CD4-positive, alpha-beta T cell treated with Interleukin-15 for 1 hour (primary cell): ENCODE measurements around the gene KCNT2.
"Not testable (repeated sequence)": the region's sequence is repeated elsewhere in the genome, so short reads cannot be mapped to it uniquely, and the experiment has no call there.

Experiments used
- DNase-seq: peaks from one replicate; pipeline ENCODE4 v3.0.0-alpha.2; 2020

KCNT2 gene

GRCh38 chr1:196306421-196306820, 301.8 kb downstream of the KCNT2 start:
- no peak for DNase-seq

DNA sequence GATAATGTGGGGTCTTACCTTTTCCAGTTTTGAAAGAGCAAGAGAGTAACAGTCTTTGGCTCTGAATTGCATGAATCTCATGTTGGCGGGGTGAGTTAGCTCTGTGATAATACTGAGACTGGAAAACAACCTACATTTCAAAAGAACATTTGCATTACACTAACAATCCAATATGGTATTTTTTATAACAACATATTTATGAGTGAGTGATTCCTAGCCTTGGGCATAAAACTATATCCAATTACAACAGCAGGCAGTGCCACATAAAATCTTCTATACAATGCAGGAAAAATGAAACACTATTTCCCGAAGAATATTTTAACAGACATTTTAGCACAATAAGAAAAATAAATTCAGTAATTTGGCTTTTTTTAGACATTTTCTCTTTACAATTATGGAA, 303.0 kb downstream of the KCNT2 start:
- DNase-seq: no peak

DNA sequence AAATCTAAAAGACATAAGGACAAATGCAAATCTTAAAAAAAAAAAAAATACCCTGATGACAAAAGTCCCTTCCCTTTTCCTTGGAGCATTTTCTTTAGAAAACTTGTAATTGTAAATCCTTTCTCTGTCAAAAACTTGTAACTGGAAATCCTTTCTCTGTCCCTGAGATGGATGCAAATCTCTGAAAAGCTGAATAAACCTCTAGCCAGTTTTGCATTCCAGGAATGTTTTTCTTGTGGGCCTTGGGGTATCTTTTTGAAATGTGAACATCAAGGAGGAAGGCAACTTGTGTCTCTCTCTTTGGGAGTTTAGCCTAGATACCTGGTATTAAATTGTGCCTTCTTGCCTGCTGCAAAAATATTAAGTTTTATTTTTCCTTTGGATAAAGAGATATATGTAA, 305.3 kb downstream of the KCNT2 start:
- no peak for DNase-seq

DNA sequence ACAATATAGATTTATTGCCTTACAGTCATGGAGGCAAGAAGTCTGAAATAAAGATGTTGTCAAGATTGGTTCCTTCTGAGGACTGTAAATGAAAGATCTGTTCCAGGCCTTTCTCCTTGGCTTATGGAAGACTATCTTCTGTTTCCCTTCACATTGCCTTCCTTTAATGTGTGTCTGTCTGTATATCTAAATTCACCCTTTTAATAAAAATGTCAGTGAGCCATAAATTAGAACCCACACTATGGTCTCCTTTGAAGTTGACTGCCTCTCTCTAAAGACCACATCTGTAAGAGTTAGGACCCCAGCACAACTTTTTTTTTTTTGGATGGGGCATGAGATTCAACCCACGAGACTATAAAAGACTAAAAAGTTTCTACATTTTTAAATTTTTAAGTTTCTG, 305.8 kb downstream of the KCNT2 start:
- no peak for DNase-seq

GRCh38 chr1:196295766-196296165, 312.5 kb downstream of the KCNT2 start:
- no peak for DNase-seq

DNA sequence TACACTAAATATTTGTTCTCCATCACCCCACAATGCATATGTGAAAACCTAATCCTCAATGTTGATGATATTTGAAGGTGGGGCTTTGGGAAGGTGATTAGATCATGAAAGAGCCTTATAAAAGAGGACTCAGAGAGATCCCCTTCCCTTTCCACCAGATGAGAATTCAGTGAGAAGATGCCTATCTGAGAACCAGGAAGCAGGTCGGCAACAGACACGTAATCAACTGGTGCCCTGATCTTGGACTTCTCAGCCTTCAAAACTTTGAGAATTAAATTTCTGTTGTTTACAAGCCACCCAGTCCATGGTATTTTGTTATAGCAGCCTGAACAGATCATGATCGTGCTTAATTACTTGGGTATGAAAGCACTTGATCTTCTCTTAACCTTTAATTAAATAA, 329.4 kb downstream of the KCNT2 start:
- DNase-seq: no peak

- no peak for DNase-seq
Measured at GRCh38 chr1:196277860-196278259, 330.4 kb downstream of the KCNT2 start.

DNA sequence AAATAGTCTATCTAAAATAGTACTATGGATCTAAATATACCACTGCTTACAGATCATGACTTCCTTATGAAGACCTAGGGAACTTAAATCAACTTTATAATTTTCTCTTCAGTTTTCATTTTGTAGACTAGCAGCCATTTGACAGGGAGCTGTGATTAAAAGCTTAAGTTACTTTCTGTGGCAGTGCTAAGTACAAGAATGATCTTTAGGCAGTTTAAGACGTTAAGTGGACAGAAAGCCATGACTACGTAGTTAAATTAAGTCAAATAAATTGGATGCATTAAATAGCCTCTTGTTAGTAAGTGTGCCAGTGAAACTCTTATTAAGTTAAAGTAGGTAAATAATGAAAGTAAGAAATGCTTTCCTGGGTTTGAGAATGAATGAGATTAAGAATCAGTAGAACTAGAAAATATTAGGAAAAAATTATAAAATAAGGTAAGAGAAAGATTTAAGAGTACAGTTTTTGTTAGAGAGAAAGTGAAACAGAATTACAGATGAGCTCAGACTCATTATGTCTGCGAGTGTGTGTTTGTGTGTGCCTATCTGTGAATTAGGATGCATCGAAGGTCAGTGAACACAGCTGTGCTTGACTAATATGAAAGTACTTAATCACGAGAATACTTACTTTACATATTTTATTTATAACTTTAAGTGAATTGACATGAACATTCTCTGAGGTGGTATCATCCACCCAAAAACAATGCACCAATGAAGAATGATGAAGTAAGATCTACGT, 336.9 kb downstream of the KCNT2 start:
- DNase-seq: no peak

GRCh38 chr1:196263086-196263485, 345.2 kb downstream of the KCNT2 start:
- DNase-seq: not testable (repeated sequence)

DNA sequence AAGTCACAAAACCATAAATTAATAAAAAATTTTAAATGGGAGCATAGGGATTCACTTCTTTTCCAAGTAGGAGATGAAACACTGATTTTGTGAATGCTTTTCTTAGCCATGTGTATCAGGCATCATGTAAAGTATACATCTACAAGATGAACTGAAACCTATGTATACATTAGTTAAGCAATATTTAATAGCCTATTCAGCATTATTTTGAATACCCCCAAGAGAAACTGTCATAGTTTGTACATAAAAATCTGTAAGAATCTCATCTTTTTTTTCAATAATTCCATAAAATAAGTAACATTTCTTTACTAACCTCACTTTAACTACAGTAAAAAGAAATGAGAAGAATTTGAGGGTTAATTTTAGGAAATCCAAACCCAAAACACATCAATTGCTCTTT, 348.0 kb downstream of the KCNT2 start:
- DNase-seq: no peak

DNA sequence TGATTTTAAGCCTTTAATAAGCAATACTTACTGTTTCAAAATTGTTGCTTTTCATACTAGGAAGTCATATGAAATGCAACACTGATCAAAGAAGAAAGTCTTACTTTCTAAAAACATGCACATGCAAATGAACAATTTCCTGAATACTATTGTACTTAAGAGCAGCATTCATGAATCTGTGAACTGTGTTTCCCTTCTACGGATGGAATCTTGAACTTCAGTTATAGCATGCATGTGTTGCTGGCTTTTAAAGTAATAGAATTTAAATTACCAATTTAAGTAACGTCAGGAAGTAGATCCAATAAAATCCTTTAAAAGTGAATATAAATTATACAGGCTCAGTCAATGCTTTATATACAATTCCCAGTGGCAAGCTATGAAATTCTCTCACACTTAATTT, 348.9 kb downstream of the KCNT2 start:
- no peak for DNase-seq

DNA sequence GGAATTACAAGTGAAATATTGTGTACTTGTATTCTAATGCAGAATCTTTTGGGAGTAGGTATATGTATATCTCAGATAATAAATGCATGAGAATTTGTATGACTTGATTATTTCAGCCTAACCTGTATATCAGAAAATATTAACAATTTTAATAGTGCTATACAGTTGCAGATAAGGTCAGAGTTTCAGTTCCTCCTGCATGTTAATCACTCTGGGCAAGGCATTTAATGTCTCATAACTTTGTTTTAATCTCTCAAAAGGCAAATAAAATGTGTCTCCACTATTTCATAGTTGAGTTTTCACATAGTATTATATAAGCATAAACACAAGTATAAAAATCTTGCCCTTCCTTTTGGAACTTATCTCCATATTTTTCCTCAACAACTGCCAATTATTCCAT, 352.5 kb downstream of the KCNT2 start:
- DNase-seq: no peak

DNA sequence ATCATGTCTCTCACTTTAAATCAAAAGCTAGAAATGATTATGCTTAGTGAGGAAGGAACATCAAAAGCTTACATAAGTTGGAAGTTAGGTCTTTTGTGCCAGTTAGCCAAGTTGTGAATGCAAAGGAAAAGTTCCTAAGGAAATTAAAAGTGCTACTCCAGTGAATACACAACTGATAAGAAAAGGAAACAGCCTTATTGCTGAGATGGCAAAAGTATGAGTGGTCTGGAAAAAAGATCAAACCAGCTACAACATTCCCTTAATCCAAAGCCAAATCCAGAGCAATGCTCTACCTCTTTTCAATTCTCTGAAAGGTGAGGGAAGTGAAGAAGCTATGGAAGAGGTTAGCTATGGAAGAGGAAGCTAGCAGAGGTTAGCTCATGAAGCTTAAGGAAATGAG, 378.7 kb downstream of the KCNT2 start:
- DNase-seq: no peak

GRCh38 chr1:196214866-196215265, 393.4 kb downstream of the KCNT2 start:
- no peak for DNase-seq

- no peak for DNase-seq
Measured at GRCh38 chr1:196209983-196210382, 398.3 kb downstream of the KCNT2 start.

GRCh38 chr1:196209265-196209664, 399.0 kb downstream of the KCNT2 start:
- DNase-seq: no peak

DNA sequence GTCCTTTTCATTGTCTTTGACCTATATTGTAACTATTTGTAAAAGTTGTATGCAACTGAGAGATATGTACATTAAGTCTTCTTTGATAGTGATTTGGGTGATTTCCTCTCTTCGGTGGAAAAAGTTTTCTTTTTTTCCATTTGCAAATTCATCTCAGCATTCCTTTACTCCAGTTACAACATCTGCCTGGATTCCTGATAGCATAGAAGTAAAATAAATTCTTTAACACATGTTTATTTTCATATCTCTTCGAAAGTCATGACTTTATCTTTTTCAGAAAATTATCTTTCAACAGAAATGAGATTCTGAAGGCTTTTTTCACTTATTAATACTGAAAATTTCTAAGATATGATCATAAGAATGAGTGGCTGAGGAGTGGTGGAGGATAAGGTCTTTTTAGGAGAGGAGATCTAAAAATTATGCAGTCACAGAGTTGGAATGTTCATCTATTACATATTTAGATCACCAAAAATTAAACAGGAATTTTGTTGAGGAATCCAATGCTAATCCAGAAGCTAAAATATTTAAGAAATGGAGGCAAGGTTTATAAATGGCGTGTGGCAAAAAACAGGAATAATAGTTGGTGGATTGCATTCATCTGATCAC, 400.5 kb downstream of the KCNT2 start:
- DNase-seq: no peak

DNA sequence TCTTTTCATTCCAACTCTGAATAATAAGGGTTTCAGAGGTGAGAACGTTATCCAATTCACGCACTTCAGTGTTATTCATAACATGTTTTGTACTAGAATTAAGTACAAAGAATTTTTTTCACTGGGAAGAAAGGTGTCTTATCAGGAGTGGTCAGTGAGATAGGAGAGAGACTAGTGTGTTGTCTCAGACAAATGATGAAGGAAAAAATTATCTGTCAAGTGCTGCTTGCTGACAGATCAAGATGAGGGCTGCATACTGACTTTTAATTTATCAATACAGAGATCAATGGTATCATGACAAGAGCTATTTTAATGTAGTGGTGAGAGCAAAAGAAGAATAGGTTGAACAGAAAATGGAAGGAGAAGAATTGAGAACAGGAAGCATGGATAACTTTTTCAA, 402.4 kb downstream of the KCNT2 start:
- no peak for DNase-seq

DNA sequence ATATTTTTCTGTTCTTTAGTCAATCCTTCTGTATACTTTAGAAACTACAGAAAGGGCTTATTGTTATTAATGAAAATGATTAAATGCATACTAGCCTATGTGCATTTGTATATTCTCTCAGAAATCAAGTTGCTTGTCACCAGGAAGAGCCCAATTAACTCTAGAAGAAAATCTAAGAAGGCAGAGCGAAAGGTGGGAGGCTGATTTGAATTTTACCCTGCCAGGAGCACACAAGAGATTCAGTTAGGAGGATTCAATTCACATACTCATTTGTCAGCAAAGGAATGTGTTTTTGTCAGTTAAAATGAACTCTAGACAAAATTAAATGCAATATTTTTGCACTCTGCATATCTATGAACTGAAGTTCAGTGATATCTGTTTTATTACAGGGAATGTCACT, 411.8 kb downstream of the KCNT2 start:
- DNase-seq: no peak

- DNase-seq: no peak
Measured at GRCh38 chr1:196193896-196194559, 414.2 kb downstream of the KCNT2 start.

DNA sequence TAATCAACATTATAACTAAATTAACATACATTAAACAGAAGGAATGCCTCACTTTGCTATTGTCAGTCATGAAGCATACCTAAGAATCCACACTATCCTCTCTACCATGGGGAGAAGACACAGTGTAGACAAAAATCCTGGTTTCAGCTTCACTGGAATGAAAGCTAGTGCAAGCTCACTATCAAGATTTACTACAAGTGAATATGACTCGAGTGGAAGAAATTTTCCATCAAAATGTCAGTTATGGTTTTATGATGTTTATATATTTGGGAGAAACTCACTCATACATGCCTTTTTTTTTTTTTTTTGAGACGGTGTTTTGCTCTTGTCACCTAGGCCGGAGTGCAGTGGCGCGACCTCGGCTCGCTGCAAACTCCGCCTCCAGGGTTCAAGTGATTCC, 424.3 kb downstream of the KCNT2 start:
- no peak for DNase-seq

GRCh38 chr1:196181594-196181878, 426.7 kb downstream of the KCNT2 start:
- no peak for DNase-seq

DNA sequence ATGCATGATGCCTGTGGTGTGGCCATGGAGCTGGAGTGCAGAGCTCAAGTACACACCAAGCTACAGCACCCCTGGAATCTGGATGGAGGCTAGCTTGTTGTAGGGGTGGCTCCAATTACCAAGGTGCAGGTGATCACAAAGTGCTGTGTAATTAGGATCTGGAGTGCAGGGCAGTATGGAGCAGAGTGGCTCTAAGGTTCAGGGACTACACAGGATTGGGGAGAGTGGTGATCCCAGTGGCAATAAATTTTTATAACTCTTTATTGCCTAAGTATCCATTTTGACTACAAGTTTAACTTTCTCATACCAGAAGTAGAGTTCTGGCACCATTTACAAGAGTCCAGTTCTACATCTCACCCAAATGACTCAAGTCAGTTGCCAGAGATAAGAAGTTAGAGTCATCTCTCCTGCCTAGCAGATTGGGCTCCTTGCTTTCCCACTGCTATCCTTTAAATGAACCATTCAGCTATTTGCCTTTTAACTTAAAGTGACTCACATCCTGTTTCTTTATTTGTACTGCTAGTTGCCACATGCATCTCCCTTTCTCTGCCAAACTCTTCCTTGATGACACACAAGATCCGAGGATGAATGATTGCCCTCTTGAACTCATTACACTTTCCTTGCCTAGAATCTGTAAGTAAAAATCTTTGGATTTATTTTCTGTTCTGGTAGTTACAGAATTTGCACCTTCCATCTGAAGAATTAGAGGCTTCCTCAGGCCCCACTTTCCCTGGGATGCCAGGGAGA, 427.2 kb downstream of the KCNT2 start:
- no peak for DNase-seq

DNA sequence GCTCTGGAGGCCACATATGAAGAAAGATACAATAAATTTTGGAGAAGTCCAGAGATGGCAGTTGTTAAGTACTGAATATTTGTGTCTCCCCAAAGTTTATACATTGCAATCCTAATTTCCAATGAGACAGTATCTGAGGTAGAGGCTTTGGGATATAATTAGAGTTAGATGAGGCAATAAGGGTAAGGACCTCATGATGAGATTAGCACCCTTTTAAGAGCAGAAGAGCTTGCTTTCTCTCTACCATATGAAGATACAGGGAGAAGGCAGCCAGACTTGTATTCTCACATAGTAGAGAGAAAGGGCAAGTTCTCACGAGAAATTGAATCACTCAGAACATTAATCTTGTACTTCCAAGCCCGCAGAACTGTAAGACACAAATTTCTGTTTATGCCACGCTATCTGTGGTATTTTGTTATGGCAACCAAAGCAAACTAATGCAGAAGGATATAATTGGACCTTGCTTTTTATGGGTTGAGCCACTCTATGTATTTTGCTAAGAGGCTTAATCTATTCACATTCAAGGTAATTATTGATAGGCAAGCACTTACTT, 430.1 kb downstream of the KCNT2 start:
- DNase-seq: no peak
